ENCODE results near the gene RABIF.
"Not testable (repeated sequence)": the region's sequence is repeated elsewhere in the genome, so short reads cannot be mapped to it uniquely, and the experiment has no call there.

RABIF gene

GRCh38 chr1:202836623-202837403 lies 52.1 kb downstream of the RABIF start:
- no peak overlapping the region for H3K27ac ChIP-seq (ENCODE audit: low read depth, low read length)
- no peaks in the 10 kb centered on the region for H3K27me3 ChIP-seq (ENCODE audit: insufficient read depth, low read length, poor library complexity)
- H2AK5ac ChIP-seq (ENCODE audit: low read length): no peak overlapping the region
- H3K9ac ChIP-seq (ENCODE audit: low read length): no peak overlapping the region
- H3K4ac ChIP-seq (ENCODE audit: low read depth, low read length): no peak overlapping the region
- H3K23ac ChIP-seq (ENCODE audit: low read length): no peak overlapping the region
- H3K4me1 ChIP-seq (ENCODE audit: control insufficient read depth, low read depth, low read length): peaks cover 4% of the 10 kb centered on the region
- no peak overlapping the region for H3K4me3 ChIP-seq (ENCODE audit: low read length)
- H3K56ac ChIP-seq (ENCODE audit: low read length): no peak overlapping the region
- H3K4me2 ChIP-seq (ENCODE audit: low read length): no peak overlapping the region
- no peak overlapping the region for H4K8ac ChIP-seq (ENCODE audit: low read depth, low read length)
- no peaks in the 10 kb centered on the region for H3K79me1 ChIP-seq (ENCODE audit: low read length)
- no peaks in the 10 kb centered on the region for H3K36me3 ChIP-seq (ENCODE audit: control insufficient read depth, insufficient read depth, low read length)
- no CpG with 5 or more reads among the region's 5 CpGs for WGBS (ENCODE audit: extremely low coverage, insufficient coverage, low lambda C conversion rate)
- H2BK120ac ChIP-seq (ENCODE audit: low read depth, low read length): no peak overlapping the region
- no peak overlapping the region for H2BK5ac ChIP-seq (ENCODE audit: low read length)
- no peaks in the 10 kb centered on the region for H3K79me2 ChIP-seq (ENCODE audit: control insufficient read depth, insufficient read depth, low read length)
- no peak overlapping the region for H4K5ac ChIP-seq (ENCODE audit: low read length)
- no peak overlapping the region for H3K18ac ChIP-seq (ENCODE audit: low read length)
- H2BK15ac ChIP-seq (replicated peaks; ENCODE audit: low read depth): no peak overlapping the region
- DNase-seq: no peak

DNA sequence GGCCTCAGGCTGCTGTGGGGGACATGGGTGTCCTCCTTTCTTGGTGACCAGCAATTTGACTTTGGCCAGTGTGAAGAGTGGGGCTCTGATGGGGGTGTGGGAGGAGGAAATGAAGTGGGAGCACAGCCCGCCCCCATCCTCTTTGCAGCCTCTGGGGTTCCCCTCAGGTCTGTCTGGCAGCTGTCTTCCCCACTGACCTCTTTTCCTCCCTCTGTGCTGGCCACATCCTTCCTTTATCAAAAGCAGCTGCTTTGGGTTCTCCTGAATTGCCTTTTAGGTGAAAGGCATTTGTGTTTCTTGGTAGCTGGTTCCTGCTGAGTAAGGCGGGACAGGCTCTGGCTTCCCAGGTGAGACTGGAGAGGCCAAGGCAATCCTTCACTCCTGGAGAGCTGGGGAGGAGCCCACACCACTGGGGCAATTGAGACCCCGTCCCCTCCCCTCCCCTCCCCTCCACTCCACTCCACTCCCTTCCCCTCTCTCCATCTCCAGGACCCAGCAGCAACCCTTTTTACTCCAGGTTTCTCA lies 53.3 kb downstream of the RABIF start:
- Histone ChIP-seq H3K56ac (ENCODE audit: low read length) (peak overlapping the region; percentile 54), H2BK15ac (replicated peaks; ENCODE audit: low read depth) (no peak overlapping the region), H4K5ac (ENCODE audit: low read length) (no peak overlapping the region), H3K23ac (ENCODE audit: low read length) (no peak overlapping the region), H3K18ac (ENCODE audit: low read length) (no peak overlapping the region), H2AK5ac (ENCODE audit: low read length) (no peak overlapping the region), H4K8ac (ENCODE audit: low read depth, low read length) (no peak overlapping the region), H3K79me2 (ENCODE audit: control insufficient read depth, insufficient read depth, low read length) (no peaks in the 10 kb centered on the region), H3K4me3 (ENCODE audit: low read length) (no peak overlapping the region), H2BK5ac (ENCODE audit: low read length) (no peak overlapping the region), H2BK120ac (ENCODE audit: low read depth, low read length) (no peak overlapping the region), H3K36me3 (ENCODE audit: control insufficient read depth, insufficient read depth, low read length) (no peaks in the 10 kb centered on the region), H3K4me2 (ENCODE audit: low read length) (no peak overlapping the region), H3K27me3 (ENCODE audit: insufficient read depth, low read length, poor library complexity) (no peaks in the 10 kb centered on the region), H3K9ac (ENCODE audit: low read length) (no peak overlapping the region), H3K4ac (ENCODE audit: low read depth, low read length) (no peak overlapping the region), H3K4me1 (ENCODE audit: control insufficient read depth, low read depth, low read length) (peaks cover 4% of the 10 kb centered on the region), H3K79me1 (ENCODE audit: low read length) (no peaks in the 10 kb centered on the region), H3K27ac (ENCODE audit: low read depth, low read length) (no peak overlapping the region)
- peak; percentile 23 for DNase-seq
- WGBS (ENCODE audit: extremely low coverage, insufficient coverage, low lambda C conversion rate): no CpG with 5 or more reads among the region's 3 CpGs

DNA sequence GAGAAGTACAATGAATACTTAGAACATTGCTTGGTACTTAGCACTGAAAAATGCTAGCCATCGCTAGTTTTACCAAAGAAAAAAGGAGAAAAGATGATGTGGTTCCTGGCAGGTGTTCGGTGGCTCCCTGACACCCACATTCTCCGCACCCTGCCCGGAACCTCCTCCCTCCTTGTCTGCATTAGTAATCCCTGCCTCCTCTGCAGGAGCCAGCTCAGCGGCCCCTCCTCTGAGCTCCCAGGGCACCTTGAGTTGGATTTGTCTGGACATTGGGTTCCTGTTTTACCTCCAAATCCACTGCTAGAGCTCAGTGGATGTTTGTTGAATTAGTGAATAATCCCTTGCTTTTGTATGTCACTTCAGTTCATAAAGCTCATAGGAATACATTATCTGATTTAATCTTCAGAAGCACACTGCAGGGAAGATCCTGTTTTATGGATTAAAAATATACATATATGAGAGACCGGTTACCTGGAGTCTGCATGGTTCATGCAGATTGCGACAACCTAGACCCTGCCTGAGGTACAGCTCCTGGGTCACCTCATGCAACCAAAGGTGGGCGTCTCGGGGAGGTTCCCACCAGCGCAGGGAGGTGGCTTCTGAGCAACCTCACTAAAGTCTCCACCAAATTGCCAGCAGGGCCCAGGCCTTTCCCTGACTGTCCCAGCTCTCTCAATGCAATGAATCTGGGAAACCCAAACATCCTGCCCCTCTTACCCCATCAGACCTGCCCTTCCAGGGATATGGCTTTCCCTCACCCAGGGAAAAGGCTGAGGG lies 54.0 kb downstream of the RABIF start:
- no peak overlapping the region for H2BK120ac ChIP-seq (ENCODE audit: low read depth, low read length)
- no peaks in the 10 kb centered on the region for H3K27me3 ChIP-seq (ENCODE audit: insufficient read depth, low read length, poor library complexity)
- no peak overlapping the region for H3K23ac ChIP-seq (ENCODE audit: low read length)
- H3K4me2 ChIP-seq (ENCODE audit: low read length): no peak overlapping the region
- no peaks in the 10 kb centered on the region for H3K36me3 ChIP-seq (ENCODE audit: control insufficient read depth, insufficient read depth, low read length)
- H3K4me1 ChIP-seq (ENCODE audit: control insufficient read depth, low read depth, low read length): peaks cover 4% of the 10 kb centered on the region
- no peak overlapping the region for H4K5ac ChIP-seq (ENCODE audit: low read length)
- no peak overlapping the region for H3K4me3 ChIP-seq (ENCODE audit: low read length)
- no peaks in the 10 kb centered on the region for H3K79me2 ChIP-seq (ENCODE audit: control insufficient read depth, insufficient read depth, low read length)
- no peak overlapping the region for H3K9ac ChIP-seq (ENCODE audit: low read length)
- peak overlapping the region; percentile 54 for H3K56ac ChIP-seq (ENCODE audit: low read length)
- H3K18ac ChIP-seq (ENCODE audit: low read length): no peak overlapping the region
- WGBS (ENCODE audit: extremely low coverage, insufficient coverage, low lambda C conversion rate): no CpG with 5 or more reads among the region's 10 CpGs
- no peak overlapping the region for H4K8ac ChIP-seq (ENCODE audit: low read depth, low read length)
- H2BK5ac ChIP-seq (ENCODE audit: low read length): no peak overlapping the region
- H3K79me1 ChIP-seq (ENCODE audit: low read length): no peaks in the 10 kb centered on the region
- no peak overlapping the region for H3K4ac ChIP-seq (ENCODE audit: low read depth, low read length)
- H2BK15ac ChIP-seq (replicated peaks; ENCODE audit: low read depth): no peak overlapping the region
- no peak overlapping the region for H2AK5ac ChIP-seq (ENCODE audit: low read length)
- DNase-seq: no peak
- no peak overlapping the region for H3K27ac ChIP-seq (ENCODE audit: low read depth, low read length)

DNA sequence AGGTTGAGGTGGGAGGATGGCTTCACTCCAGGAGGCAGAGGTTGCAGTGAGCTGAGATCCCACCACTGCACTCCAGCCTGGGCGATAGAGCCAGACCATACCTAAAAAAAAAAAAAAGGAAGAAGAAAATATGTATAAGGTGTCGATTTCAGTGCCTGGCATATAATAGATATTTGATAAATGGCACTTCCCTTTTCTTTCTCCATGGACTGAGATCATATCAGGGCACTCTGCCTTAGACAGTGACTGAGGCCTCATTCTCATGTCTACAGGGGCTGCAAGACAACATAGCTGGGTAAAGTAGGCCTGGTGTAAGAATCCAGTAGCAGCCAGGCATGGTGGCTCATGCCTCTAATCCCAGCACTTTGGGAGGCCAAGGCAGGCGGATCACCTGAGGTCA lies 57.0 kb downstream of the RABIF start:
- H4K5ac ChIP-seq (ENCODE audit: low read length): no peak overlapping the region
- H3K79me1 ChIP-seq (ENCODE audit: low read length): no peaks in the 10 kb centered on the region
- H3K4ac ChIP-seq (ENCODE audit: low read depth, low read length): no peak overlapping the region
- no peak overlapping the region for H3K9ac ChIP-seq (ENCODE audit: low read length)
- no peak overlapping the region for H2BK5ac ChIP-seq (ENCODE audit: low read length)
- H3K79me2 ChIP-seq (ENCODE audit: control insufficient read depth, insufficient read depth, low read length): no peaks in the 10 kb centered on the region
- no peak overlapping the region for H3K23ac ChIP-seq (ENCODE audit: low read length)
- H3K27ac ChIP-seq (ENCODE audit: low read depth, low read length): no peak overlapping the region
- H2BK15ac ChIP-seq (replicated peaks; ENCODE audit: low read depth): no peak overlapping the region
- no peak overlapping the region for H4K8ac ChIP-seq (ENCODE audit: low read depth, low read length)
- DNase-seq: no peak
- no peak overlapping the region for H2BK120ac ChIP-seq (ENCODE audit: low read depth, low read length)
- H3K18ac ChIP-seq (ENCODE audit: low read length): no peak overlapping the region
- peaks cover 4% of the 10 kb centered on the region for H3K4me1 ChIP-seq (ENCODE audit: control insufficient read depth, low read depth, low read length)
- H3K4me3 ChIP-seq (ENCODE audit: low read length): no peak overlapping the region
- no peaks in the 10 kb centered on the region for H3K36me3 ChIP-seq (ENCODE audit: control insufficient read depth, insufficient read depth, low read length)
- H2AK5ac ChIP-seq (ENCODE audit: low read length): no peak overlapping the region
- no peak overlapping the region for H3K4me2 ChIP-seq (ENCODE audit: low read length)
- H3K56ac ChIP-seq (ENCODE audit: low read length): no peak overlapping the region
- no peaks in the 10 kb centered on the region for H3K27me3 ChIP-seq (ENCODE audit: insufficient read depth, low read length, poor library complexity)
- no CpG with 5 or more reads among the region's 3 CpGs for WGBS (ENCODE audit: extremely low coverage, insufficient coverage, low lambda C conversion rate)

- not testable (repeated sequence) for H4K8ac ChIP-seq (ENCODE audit: low read depth, low read length); H2BK5ac ChIP-seq (ENCODE audit: low read length); H3K4me3 ChIP-seq (ENCODE audit: low read length); H2BK15ac ChIP-seq (replicated peaks; ENCODE audit: low read depth); H3K4ac ChIP-seq (ENCODE audit: low read depth, low read length); DNase-seq; H3K56ac ChIP-seq (ENCODE audit: low read length); H3K23ac ChIP-seq (ENCODE audit: low read length); H4K5ac ChIP-seq (ENCODE audit: low read length); H3K4me1 ChIP-seq (ENCODE audit: control insufficient read depth, low read depth, low read length); H2AK5ac ChIP-seq (ENCODE audit: low read length); H3K4me2 ChIP-seq (ENCODE audit: low read length); H3K18ac ChIP-seq (ENCODE audit: low read length); H3K27me3 ChIP-seq (ENCODE audit: insufficient read depth, low read length, poor library complexity); H3K79me2 ChIP-seq (ENCODE audit: control insufficient read depth, insufficient read depth, low read length); H2BK120ac ChIP-seq (ENCODE audit: low read depth, low read length); H3K79me1 ChIP-seq (ENCODE audit: low read length); H3K9ac ChIP-seq (ENCODE audit: low read length); H3K36me3 ChIP-seq (ENCODE audit: control insufficient read depth, insufficient read depth, low read length); H3K27ac ChIP-seq (ENCODE audit: low read depth, low read length)
- no CpG with 5 or more reads among the region's 9 CpGs for WGBS (ENCODE audit: extremely low coverage, insufficient coverage, low lambda C conversion rate)
Measured at GRCh38 chr1:202829223-202829622, 59.7 kb downstream of the RABIF start.
